SK-N-SH (cell line): ENCODE data around the gene QKI.

Experiments used
- NRF1 ChIP-seq: IDR thresholded peaks from 2 replicates; pipeline ENCODE4 v1.6.1; 2012; ENCODE audit warnings: low read depth, mild to moderate bottlenecking, low read length
- POLR2AphosphoS5 ChIP-seq: IDR thresholded peaks from 2 replicates; pipeline ENCODE4 v1.6.1; 2012; ENCODE audit warnings: low read depth, low read length
- RXRA ChIP-seq: IDR thresholded peaks from 2 replicates; pipeline ENCODE4 v1.4.0; 2012; ENCODE audit warnings: low read depth, mild to moderate bottlenecking, borderline replicate concordance
- SIN3A ChIP-seq: IDR thresholded peaks from 2 replicates; pipeline ENCODE4 v1.6.1; 2012; ENCODE audit warnings: low read depth, mild to moderate bottlenecking, low read length, moderate library complexity, borderline replicate concordance
- YY1 ChIP-seq: IDR thresholded peaks from 2 replicates; pipeline ENCODE4 v1.4.0; 2012; ENCODE audit warnings: low read depth, mild to moderate bottlenecking
- TF ChIP-seq, protein P1 (sequence below): fragments of 200-600 bp; sonication (generic); IDR thresholded peaks from 2 replicates; pipeline ENCODE4 v1.6.1; 2017; ENCODE audit warnings: antibody characterized with exemption, mild to moderate bottlenecking, moderate library complexity
- TF ChIP-seq, protein P2 (sequence below): IDR thresholded peaks from 2 replicates; pipeline ENCODE4 v1.6.1; 2012; ENCODE audit warnings: mild to moderate bottlenecking, low read depth, low read length, moderate library complexity
- TF ChIP-seq, protein P3 (sequence below): IDR thresholded peaks from 2 replicates; pipeline ENCODE4 v1.4.0; 2012; ENCODE audit warnings: low read depth, borderline replicate concordance
- TF ChIP-seq, protein P4 (sequence below): fragments of 150-350 bp; IDR thresholded peaks from 2 replicates; pipeline ENCODE4 v1.6.1; 2017; ENCODE audit warnings: antibody characterized with exemption, low read length, low read depth, borderline replicate concordance
- TF ChIP-seq, protein P5 (sequence below): IDR thresholded peaks from 2 replicates; pipeline ENCODE4 v1.4.0; 2012; ENCODE audit warnings: low read depth, borderline replicate concordance

DNA sequence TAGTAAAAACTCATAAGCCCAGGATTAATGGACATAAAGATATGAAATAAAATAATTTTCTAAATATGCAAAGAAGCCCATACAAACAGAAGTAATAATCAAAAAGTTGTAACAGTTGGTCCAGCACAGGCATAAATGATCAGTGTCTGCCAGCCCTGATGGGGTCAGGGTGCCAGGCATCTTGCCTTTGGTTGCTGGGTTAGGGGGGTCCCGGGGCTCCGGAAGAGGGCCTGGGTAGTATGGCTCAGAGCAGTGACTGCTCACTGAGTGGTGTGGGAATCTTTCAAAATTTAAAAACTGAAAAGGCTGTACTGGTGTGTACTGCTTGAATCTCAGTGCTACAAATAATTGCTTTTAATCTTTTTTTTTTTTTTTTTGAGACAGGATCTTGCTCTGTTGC lies 7.7 kb upstream of the QKI start:
- TF ChIP-seq, protein P1, sequence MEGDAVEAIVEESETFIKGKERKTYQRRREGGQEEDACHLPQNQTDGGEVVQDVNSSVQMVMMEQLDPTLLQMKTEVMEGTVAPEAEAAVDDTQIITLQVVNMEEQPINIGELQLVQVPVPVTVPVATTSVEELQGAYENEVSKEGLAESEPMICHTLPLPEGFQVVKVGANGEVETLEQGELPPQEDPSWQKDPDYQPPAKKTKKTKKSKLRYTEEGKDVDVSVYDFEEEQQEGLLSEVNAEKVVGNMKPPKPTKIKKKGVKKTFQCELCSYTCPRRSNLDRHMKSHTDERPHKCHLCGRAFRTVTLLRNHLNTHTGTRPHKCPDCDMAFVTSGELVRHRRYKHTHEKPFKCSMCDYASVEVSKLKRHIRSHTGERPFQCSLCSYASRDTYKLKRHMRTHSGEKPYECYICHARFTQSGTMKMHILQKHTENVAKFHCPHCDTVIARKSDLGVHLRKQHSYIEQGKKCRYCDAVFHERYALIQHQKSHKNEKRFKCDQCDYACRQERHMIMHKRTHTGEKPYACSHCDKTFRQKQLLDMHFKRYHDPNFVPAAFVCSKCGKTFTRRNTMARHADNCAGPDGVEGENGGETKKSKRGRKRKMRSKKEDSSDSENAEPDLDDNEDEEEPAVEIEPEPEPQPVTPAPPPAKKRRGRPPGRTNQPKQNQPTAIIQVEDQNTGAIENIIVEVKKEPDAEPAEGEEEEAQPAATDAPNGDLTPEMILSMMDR, result no peak
- TF ChIP-seq SIN3A (no peak), NRF1 (no peak), POLR2AphosphoS5 (no peak), RXRA (no peak), YY1 (no peak)
- TF ChIP-seq, protein P2, sequence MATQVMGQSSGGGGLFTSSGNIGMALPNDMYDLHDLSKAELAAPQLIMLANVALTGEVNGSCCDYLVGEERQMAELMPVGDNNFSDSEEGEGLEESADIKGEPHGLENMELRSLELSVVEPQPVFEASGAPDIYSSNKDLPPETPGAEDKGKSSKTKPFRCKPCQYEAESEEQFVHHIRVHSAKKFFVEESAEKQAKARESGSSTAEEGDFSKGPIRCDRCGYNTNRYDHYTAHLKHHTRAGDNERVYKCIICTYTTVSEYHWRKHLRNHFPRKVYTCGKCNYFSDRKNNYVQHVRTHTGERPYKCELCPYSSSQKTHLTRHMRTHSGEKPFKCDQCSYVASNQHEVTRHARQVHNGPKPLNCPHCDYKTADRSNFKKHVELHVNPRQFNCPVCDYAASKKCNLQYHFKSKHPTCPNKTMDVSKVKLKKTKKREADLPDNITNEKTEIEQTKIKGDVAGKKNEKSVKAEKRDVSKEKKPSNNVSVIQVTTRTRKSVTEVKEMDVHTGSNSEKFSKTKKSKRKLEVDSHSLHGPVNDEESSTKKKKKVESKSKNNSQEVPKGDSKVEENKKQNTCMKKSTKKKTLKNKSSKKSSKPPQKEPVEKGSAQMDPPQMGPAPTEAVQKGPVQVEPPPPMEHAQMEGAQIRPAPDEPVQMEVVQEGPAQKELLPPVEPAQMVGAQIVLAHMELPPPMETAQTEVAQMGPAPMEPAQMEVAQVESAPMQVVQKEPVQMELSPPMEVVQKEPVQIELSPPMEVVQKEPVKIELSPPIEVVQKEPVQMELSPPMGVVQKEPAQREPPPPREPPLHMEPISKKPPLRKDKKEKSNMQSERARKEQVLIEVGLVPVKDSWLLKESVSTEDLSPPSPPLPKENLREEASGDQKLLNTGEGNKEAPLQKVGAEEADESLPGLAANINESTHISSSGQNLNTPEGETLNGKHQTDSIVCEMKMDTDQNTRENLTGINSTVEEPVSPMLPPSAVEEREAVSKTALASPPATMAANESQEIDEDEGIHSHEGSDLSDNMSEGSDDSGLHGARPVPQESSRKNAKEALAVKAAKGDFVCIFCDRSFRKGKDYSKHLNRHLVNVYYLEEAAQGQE, result no peak
- TF ChIP-seq, protein P3, sequence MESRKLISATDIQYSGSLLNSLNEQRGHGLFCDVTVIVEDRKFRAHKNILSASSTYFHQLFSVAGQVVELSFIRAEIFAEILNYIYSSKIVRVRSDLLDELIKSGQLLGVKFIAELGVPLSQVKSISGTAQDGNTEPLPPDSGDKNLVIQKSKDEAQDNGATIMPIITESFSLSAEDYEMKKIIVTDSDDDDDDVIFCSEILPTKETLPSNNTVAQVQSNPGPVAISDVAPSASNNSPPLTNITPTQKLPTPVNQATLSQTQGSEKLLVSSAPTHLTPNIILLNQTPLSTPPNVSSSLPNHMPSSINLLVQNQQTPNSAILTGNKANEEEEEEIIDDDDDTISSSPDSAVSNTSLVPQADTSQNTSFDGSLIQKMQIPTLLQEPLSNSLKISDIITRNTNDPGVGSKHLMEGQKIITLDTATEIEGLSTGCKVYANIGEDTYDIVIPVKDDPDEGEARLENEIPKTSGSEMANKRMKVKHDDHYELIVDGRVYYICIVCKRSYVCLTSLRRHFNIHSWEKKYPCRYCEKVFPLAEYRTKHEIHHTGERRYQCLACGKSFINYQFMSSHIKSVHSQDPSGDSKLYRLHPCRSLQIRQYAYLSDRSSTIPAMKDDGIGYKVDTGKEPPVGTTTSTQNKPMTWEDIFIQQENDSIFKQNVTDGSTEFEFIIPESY, result no peak
- TF ChIP-seq, protein P4, sequence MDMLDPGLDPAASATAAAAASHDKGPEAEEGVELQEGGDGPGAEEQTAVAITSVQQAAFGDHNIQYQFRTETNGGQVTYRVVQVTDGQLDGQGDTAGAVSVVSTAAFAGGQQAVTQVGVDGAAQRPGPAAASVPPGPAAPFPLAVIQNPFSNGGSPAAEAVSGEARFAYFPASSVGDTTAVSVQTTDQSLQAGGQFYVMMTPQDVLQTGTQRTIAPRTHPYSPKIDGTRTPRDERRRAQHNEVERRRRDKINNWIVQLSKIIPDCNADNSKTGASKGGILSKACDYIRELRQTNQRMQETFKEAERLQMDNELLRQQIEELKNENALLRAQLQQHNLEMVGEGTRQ, result no peak
- TF ChIP-seq, protein P5, sequence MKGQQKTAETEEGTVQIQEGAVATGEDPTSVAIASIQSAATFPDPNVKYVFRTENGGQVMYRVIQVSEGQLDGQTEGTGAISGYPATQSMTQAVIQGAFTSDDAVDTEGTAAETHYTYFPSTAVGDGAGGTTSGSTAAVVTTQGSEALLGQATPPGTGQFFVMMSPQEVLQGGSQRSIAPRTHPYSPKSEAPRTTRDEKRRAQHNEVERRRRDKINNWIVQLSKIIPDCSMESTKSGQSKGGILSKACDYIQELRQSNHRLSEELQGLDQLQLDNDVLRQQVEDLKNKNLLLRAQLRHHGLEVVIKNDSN, result no peak
